ENCODE data around the gene LPP. TPM values are rescaled to one million over a fixed set of nuclear protein-coding genes. Genes with fewer than 3 reads are reported as not detected.

The LPP gene
- total RNA-seq, 4 donors from 2014 or later = 109 to 170 (median 132) TPM

DNA sequence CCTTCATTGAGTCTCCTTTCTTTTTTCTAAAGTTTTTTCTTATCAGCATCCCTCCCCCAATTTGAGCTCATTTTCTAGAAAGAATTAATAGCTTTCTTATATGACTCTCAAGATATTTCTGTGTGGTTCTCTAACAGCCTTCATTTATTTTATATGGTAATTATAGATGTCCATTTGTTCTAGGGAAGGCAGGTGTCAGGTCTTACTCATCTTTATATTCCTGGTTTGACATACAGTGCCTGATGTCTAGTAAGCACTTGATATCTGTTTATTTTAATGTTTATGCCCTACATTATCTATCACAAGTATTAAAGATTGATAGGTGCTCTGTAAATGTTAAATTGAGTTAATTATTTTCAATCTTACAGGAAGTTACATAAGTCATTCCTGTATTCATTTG, 591.1 kb downstream of the LPP start:
- no peak overlapping the region for H3K4me3 ChIP-seq
- no peak overlapping the region for H3K27ac ChIP-seq
- no peak for DNase-seq
- no peaks in the 10 kb centered on the region for H3K4me1 ChIP-seq
- TF ChIP-seq, protein P1, sequence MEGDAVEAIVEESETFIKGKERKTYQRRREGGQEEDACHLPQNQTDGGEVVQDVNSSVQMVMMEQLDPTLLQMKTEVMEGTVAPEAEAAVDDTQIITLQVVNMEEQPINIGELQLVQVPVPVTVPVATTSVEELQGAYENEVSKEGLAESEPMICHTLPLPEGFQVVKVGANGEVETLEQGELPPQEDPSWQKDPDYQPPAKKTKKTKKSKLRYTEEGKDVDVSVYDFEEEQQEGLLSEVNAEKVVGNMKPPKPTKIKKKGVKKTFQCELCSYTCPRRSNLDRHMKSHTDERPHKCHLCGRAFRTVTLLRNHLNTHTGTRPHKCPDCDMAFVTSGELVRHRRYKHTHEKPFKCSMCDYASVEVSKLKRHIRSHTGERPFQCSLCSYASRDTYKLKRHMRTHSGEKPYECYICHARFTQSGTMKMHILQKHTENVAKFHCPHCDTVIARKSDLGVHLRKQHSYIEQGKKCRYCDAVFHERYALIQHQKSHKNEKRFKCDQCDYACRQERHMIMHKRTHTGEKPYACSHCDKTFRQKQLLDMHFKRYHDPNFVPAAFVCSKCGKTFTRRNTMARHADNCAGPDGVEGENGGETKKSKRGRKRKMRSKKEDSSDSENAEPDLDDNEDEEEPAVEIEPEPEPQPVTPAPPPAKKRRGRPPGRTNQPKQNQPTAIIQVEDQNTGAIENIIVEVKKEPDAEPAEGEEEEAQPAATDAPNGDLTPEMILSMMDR (IDR thresholded peaks at IDR 0.05) = no peak
- no peaks in the 10 kb centered on the region for H3K27me3 ChIP-seq
- no peaks in the 10 kb centered on the region for H3K9me3 ChIP-seq
- H3K36me3 ChIP-seq = no peaks in the 10 kb centered on the region

DNA sequence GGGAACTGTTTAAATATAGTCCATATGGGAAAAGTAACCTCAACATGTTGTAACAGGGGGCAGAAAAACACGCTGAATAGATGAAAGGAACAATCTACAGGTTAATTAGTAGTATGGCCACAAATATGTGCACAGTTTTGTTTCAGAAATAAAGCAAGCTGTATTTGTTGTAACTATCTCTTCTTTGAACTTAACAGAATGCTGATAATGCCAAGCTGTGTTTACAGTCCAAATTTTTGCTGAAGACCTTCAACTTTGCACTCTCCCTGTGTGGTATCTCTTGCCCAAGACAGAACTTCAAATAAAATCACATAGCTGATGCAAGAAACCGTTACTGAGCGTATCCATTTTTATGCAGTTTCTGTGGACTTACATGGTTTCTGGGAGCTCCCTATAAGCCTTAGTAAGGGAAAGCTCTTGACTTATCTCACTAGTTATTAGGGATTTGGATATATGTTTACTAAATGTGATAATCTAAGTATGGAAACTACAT, 592.4 kb downstream of the LPP start:
- H3K27me3 ChIP-seq = no peaks in the 10 kb centered on the region
- H3K4me3 ChIP-seq = no peak overlapping the region
- TF ChIP-seq, protein P1 (IDR thresholded peaks at IDR 0.05) = no peak
- TF ChIP-seq POLR2A (IDR thresholded peaks at IDR 0.05) = no peak
- no peak for DNase-seq
- no peak overlapping the region for H3K27ac ChIP-seq
- H3K4me1 ChIP-seq = no peaks in the 10 kb centered on the region
- no peaks in the 10 kb centered on the region for H3K36me3 ChIP-seq
- H3K9me3 ChIP-seq = no peaks in the 10 kb centered on the region

DNA sequence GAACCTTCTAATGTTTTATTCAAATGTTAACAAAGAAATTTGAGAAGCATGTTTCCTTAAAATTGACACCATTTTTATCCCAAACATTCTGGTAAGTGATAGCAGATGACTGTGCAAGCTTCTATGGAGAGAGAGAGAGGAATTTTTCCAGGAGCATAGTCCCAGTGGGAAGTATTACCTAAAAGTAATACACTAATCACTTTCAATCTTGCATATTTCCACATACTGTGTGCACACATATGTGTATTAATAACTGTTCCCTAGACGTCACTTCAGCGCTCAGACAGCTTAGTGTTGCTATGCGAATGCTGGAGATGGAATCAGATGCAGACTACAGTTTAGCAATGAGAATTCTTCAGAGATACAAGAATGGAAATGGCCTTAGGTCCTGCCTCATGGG, 593.5 kb downstream of the LPP start:
- no peaks in the 10 kb centered on the region for H3K27me3 ChIP-seq
- no peaks in the 10 kb centered on the region for H3K4me1 ChIP-seq
- no peak overlapping the region for H3K27ac ChIP-seq
- TF ChIP-seq, protein P1 (IDR thresholded peaks at IDR 0.05) = no peak
- TF ChIP-seq POLR2A (IDR thresholded peaks at IDR 0.05) = no peak
- no peaks in the 10 kb centered on the region for H3K9me3 ChIP-seq
- H3K36me3 ChIP-seq = no peaks in the 10 kb centered on the region
- no peak for DNase-seq
- H3K4me3 ChIP-seq = no peak overlapping the region

DNA sequence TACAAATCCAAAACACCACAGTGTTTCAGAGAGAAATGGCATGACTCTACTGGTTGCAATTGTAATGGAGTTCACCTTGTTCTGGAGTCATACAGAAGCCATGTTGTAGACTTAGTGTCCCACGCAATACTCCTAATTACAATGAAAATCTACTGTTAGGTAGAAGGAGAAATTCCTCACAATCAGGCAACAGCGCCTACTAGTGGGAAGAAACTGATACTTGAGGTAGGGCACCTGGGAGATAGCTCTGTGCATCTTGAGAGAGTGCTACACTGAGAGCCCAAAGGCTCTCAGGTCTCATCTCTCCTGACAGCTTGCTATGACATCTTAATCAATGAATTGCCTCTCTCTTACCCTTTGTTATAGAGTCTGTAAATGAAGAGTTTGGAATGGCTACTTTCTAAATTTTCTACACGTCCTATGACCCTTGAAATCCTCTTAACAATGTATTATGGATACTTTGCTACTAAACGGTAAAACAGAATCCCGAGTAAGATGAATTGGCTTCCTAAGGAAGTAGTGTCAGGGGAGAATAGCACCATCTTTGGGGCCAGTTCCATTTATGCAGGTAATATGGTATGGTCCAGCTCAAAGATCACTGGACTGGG, 595.2 kb downstream of the LPP start:
- no peak overlapping the region for H3K4me3 ChIP-seq
- no peaks in the 10 kb centered on the region for H3K9me3 ChIP-seq
- TF ChIP-seq POLR2A (IDR thresholded peaks at IDR 0.05) = no peak
- TF ChIP-seq, protein P1 (IDR thresholded peaks at IDR 0.05) = peak; percentile 43 to 73 (median 68)
- no peaks in the 10 kb centered on the region for H3K4me1 ChIP-seq
- H3K27ac ChIP-seq = no peak overlapping the region
- H3K27me3 ChIP-seq = no peaks in the 10 kb centered on the region
- peak in 2 of 3 donors; percentile 30 to 75 for DNase-seq
- H3K36me3 ChIP-seq = no peaks in the 10 kb centered on the region

DNA sequence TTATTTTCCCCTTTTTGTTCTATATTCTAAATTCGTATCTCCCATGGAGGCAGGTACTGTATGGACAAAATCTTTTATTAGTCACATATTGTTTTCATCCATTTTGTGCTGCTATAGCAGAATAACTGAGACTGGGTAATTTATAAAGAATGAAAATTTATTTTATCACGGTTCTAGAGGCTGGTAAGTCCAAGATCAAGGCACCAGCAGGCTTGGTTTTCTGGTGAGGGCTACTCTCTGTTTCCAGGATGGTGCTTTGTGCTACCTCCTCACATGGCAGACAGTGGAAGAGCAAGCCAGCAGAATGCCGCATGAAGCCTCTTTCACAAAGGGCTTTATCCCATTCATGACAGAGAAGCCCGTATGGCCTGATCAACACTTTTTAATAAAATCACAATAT, 595.9 kb downstream of the LPP start:
- TF ChIP-seq, protein P1 (IDR thresholded peaks at IDR 0.05) = no peak
- TF ChIP-seq POLR2A (IDR thresholded peaks at IDR 0.05) = no peak

More for the DNA sequence above, 595.9 kb downstream of the LPP start:
- H3K4me1 ChIP-seq = no peaks in the 10 kb centered on the region
- H3K36me3 ChIP-seq = no peaks in the 10 kb centered on the region
- no peaks in the 10 kb centered on the region for H3K27me3 ChIP-seq
- no peak overlapping the region for H3K27ac ChIP-seq
- no peak for DNase-seq
- no peaks in the 10 kb centered on the region for H3K9me3 ChIP-seq
- H3K4me3 ChIP-seq = no peak overlapping the region

Measured in Peyer's patch (tissue), 4 donors.